Fibroblast of pulmonary artery (primary cell): ENCODE data around the gene MCM6.
"Not testable (repeated sequence)": the region's sequence is repeated elsewhere in the genome, so short reads cannot be mapped to it uniquely, and the experiment has no call there.

Source experiments
- DNase-seq: peaks from one replicate; pipeline ENCODE4 v3.0.0-alpha.2; 2010; ENCODE audit warnings: low read depth
- H3K4me3 ChIP-seq: replicated peaks from 2 replicates; pipeline ENCODE4 v1.5.1; 2011; ENCODE audit warnings: low read depth, mild to moderate bottlenecking, control low read depth, low read length, moderate library complexity
- TF ChIP-seq, protein P1 (sequence below): IDR thresholded peaks from 2 replicates; pipeline ENCODE4 v1.5.1; 2011; ENCODE audit warnings: mild to moderate bottlenecking, control low read depth, low read length, inconsistent platforms; ENCODE audit errors: missing control alignments

The MCM6 gene

DNA sequence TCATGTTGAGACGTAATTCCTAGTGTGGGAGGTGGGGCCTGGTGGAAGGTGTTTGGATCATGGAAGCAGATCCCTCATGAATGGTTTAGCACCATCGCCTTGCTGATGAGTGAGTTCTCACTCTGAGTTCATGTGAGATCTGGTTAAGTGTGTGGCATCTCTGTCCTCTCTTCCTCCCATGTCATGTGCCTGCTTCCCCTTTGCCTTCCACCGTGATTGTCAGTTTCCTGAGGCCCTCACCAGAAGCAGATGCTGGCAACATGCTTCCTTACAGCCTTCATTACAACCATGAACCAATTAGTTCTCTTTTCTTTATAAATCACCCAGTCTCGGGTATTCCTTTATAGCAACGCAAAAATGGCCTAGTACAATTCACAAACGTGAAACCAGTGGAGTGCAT lies 14.6 kb upstream of the MCM6 start:
- TF ChIP-seq, protein P1, sequence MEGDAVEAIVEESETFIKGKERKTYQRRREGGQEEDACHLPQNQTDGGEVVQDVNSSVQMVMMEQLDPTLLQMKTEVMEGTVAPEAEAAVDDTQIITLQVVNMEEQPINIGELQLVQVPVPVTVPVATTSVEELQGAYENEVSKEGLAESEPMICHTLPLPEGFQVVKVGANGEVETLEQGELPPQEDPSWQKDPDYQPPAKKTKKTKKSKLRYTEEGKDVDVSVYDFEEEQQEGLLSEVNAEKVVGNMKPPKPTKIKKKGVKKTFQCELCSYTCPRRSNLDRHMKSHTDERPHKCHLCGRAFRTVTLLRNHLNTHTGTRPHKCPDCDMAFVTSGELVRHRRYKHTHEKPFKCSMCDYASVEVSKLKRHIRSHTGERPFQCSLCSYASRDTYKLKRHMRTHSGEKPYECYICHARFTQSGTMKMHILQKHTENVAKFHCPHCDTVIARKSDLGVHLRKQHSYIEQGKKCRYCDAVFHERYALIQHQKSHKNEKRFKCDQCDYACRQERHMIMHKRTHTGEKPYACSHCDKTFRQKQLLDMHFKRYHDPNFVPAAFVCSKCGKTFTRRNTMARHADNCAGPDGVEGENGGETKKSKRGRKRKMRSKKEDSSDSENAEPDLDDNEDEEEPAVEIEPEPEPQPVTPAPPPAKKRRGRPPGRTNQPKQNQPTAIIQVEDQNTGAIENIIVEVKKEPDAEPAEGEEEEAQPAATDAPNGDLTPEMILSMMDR: no peak
- no peak for DNase-seq
- no peak overlapping the region for H3K4me3 ChIP-seq

DNA sequence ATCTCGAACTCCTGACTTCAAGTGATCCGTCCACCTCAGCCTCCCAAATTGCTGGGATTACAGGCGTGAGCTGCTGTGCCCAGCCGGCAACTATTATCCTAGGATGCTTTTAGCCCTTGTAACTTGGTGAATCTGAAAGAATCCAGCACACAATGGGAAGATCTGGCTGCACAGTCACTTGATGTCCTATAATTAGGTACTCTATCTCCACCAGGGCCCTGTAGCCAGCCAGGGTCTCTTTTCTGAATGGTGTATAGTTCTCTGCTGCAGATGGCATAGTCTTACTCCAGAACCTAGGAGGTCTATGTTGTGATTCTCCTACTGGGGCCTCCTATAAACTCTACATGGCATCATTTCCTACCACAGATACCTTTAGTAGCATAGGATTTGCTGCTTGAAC lies 13.9 kb upstream of the MCM6 start:
- no peak overlapping the region for H3K4me3 ChIP-seq
- DNase-seq: no peak
- TF ChIP-seq, protein P1: no peak

DNA sequence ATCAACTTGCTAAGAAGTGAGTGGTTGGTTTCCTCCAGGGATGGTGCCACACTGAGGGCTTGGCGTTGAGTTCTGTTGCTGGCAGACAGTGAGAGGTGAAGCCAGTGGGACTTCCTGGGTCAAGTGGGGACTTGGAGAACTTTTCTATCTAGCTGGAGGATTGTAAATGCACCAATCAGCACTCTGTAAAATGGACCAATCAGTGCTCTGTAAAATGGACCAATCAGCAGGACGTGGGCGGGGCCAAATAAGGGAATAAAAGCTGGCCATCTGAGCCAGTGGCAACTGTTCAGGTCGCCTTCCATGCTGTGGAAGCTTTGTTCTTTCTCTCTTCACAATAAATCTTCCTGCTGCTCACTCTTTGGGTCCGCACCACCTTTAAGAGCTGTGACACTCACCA lies 12.3 kb upstream of the MCM6 start:
- not testable (repeated sequence) for H3K4me3 ChIP-seq, DNase-seq

DNA sequence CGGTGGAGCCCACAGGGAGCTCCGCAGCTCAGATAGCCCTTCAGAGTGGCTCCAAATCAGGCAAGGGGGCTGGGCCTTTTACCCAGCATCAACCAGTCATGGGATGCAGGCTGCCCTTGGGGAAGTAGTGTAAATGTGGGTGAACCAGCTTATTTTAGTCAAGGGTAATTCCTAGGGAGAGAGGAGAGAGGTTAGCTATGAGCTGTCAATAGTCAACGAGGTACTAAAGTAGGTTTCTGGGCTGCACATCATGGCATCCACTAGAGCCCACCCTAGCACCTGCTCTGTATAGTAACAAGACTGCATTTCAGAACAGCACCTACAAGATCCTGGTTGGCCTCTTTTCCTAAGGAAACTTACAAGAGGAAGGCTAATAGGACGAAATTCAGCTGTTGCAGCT lies 9.5 kb upstream of the MCM6 start:
- H3K4me3 ChIP-seq: no peak overlapping the region
- DNase-seq: no peak
- TF ChIP-seq, protein P1: no peak

DNA sequence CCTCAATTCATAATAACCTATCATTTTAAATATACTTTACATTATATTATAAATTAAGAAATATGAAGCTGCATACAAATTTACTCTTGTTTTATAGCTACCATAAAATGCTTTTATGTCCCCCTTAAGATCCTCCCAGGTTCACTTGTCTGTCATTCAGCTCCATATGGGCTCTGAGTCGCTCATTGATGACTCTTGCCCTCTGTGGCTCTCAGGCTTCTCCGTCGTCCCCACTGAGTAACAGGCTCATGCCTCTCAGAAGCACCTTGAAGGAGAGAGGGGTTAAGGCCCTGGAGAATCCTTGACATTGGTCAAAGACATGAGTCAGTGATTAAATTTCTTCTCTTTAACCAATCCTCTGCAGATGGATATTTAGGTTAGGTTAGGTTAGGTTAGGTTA lies 6.2 kb upstream of the MCM6 start:
- TF ChIP-seq, protein P1: no peak
- no peak overlapping the region for H3K4me3 ChIP-seq
- DNase-seq: no peak

DNA sequence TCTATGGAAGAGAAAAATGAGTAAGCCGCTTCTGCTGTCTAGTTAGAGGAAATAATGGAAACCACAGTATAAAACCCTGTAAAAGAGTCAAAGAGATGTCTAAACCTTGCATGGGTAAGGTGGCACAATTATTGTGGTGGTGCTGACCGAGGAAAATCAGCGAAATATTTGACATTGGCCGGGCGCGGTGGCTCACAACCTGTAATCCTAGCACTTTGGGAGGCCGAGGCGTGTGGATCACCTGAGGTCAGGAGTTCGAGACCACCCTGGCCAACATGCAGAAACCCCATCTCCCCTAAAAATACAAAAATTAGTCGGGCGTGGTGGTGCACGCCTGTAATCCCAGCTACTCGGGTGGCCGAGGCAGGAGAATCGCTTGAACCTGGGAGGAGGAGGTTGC lies 527 bp upstream of the MCM6 start:
- peak overlapping the region; percentile 74 for H3K4me3 ChIP-seq
- not testable (repeated sequence) for DNase-seq

DNA sequence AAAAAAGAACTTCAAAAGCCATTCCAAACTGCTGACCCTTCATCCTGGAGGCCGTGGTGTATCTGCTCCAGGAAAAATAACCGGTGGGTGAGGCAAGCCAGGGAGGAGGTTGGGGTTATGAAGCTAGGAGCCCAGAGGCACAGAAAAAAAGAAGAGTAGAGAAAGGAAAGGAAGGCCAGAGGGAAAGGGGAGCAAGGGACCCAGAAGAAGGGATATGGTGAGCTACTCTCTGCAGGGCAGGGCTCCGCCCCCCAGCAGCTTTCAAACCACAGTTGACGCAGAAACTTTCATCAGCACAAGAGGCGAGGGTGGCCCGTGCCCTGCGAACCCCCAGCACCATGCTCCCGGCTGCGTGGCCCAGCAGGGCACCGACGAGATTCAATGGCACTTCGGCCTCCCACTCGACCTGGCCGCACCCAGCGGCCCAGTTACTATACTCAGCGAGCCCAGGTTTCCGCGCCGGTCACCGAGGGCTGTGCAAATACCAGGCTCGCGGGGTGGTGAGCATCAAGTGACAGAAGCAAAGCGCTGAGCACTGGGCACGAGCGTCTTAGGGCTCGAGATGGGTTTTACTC lies 665 bp downstream of the MCM6 start:
- H3K4me3 ChIP-seq: peak overlapping the region; percentile 74
- TF ChIP-seq, protein P1: no peak
- DNase-seq: peak; percentile 50

DNA sequence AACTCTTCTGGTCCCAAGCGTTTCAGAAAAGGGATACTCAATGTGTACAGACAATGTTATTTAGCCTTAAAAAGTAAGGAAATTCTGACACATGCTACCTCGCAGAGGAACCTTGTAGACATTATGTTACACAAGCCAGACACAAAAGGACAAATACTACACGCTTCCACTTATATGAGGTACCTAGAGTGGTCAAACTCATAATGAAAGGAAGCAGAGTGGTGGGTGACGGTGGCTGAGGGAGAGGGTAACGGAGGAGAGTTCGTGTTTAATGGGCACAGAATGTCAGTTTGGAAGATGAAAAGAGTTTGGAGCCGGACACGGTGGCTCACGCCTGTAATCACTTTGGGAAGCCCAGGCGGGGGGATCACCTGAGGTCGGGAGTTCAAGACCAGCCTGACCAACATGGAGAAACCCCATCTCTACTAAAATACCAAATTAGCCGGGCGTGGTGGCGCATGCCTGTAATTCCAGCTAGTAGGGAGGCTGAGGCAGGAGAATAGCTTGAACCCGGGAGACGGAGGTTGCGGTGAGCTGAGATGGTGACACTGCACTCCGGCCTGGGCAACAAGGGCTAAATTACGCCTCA lies 1.4 kb downstream of the MCM6 start:
- TF ChIP-seq, protein P1: no peak
- H3K4me3 ChIP-seq: peak overlapping the region; percentile 74
- DNase-seq: no peak
